GM12874 (cell line): ENCODE results near the gene PRR20D.
"Not testable (repeated sequence)": the region's sequence is repeated elsewhere in the genome, so short reads cannot be mapped to it uniquely, and the experiment has no call there.

Experiments
- TF ChIP-seq, protein P1 (sequence below): IDR thresholded peaks from 2 replicates; pipeline ENCODE4 v1.5.1; 2011; ENCODE audit warnings: low read depth, mild to moderate bottlenecking, control low read depth, low read length, moderate library complexity; ENCODE audit not compliant: insufficient read depth

PRR20D gene

DNA sequence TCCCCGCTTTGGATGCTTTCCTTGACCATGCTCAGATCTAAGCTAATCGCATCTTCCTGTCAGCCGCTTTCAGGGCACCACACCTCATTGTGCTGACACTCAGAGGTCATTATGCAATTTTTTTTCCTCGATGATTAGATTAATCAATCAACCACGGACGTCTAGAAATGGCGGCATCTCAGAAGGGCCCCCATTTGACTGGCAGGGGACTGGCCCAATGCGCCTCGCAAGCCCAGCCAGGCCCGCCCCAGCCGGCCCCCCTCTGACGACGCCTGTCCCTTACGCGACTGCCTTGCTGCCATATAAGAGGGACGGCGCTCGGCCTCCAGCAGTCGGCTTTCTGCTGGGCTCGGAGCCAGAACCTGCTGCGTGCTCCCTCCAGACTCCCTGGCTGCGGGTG is 13.2 kb upstream of the PRR20D start, which contains the start of gene PRR20B:
PRR20B (plus strand) TSS at position 301 of the 400 bp plus-strand sequence. CDS start 387 bp downstream, outside the sequence.
- TF ChIP-seq, protein P1, sequence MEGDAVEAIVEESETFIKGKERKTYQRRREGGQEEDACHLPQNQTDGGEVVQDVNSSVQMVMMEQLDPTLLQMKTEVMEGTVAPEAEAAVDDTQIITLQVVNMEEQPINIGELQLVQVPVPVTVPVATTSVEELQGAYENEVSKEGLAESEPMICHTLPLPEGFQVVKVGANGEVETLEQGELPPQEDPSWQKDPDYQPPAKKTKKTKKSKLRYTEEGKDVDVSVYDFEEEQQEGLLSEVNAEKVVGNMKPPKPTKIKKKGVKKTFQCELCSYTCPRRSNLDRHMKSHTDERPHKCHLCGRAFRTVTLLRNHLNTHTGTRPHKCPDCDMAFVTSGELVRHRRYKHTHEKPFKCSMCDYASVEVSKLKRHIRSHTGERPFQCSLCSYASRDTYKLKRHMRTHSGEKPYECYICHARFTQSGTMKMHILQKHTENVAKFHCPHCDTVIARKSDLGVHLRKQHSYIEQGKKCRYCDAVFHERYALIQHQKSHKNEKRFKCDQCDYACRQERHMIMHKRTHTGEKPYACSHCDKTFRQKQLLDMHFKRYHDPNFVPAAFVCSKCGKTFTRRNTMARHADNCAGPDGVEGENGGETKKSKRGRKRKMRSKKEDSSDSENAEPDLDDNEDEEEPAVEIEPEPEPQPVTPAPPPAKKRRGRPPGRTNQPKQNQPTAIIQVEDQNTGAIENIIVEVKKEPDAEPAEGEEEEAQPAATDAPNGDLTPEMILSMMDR, result not testable (repeated sequence)

DNA sequence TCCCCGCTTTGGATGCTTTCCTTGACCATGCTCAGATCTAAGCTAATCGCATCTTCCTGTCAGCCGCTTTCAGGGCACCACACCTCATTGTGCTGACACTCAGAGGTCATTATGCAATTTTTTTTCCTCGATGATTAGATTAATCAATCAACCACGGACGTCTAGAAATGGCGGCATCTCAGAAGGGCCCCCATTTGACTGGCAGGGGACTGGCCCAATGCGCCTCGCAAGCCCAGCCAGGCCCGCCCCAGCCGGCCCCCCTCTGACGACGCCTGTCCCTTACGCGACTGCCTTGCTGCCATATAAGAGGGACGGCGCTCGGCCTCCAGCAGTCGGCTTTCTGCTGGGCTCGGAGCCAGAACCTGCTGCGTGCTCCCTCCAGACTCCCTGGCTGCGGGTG is 6.7 kb upstream of the PRR20D start, which contains the start of gene PRR20C:
PRR20C (plus strand) TSS at position 301 of the 400 bp plus-strand sequence. CDS start 387 bp downstream, outside the sequence.
- TF ChIP-seq, protein P1, result not testable (repeated sequence)

DNA sequence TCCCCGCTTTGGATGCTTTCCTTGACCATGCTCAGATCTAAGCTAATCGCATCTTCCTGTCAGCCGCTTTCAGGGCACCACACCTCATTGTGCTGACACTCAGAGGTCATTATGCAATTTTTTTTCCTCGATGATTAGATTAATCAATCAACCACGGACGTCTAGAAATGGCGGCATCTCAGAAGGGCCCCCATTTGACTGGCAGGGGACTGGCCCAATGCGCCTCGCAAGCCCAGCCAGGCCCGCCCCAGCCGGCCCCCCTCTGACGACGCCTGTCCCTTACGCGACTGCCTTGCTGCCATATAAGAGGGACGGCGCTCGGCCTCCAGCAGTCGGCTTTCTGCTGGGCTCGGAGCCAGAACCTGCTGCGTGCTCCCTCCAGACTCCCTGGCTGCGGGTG is 6.5 kb downstream of the PRR20D start, which contains the start of gene PRR20E:
PRR20E (plus strand) TSS at position 301 of the 400 bp plus-strand sequence. CDS start 387 bp downstream, outside the sequence.
- TF ChIP-seq, protein P1, result not testable (repeated sequence)

DNA sequence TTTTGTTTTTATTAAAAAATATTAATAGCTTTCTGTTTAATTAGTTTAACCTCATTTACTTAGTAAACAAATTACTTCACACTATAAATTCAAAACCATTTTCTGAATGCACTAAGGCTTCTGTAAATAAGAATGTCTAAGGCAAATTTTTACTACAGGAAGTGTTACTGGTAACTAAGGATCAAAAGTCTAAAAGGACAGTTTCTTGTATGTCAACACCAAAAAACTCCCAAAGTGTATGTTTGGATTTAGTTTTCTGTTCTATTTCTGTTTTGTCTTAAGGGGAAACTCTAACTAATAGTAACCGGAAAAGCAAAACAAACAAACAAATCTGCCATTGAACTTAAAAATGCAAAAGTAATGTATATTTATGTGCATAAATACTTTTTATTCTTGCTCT is 31.2 kb downstream of the PRR20D start:
- TF ChIP-seq, protein P1, result no peak

DNA sequence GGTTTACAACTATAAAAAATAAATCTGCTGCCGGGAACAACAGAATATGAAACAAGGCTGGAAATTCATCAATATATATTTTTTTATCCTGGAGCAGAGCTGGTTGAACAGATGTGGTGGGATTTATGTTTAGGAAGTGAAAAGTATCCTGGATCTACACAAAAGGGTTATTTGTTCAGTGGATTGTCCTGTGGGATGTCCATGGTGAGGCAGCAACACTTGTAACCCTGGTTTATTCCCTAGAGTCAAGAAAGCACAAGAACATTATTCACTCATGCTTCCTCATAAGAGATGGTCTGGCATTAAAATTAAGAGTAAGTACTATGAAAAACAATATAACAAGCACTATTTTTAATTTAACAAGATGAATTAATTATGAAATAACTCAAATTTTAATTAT is 52.6 kb downstream of the PRR20D start:
- TF ChIP-seq, protein P1, result no peak
